Osteoblast (primary cell): Measurements from ENCODE around the gene VEZF1. TPM values are rescaled to one million over a fixed set of nuclear protein-coding genes. Genes with fewer than 3 reads are reported as not detected.

Experiments used
- DNase-seq: peaks from one replicate; pipeline ENCODE4 v3.0.0; 2011; ENCODE audit warnings: low spot score, mixed read lengths; ENCODE audit not compliant: insufficient read length; ENCODE audit errors: missing footprints
- H2AFZ ChIP-seq: 2 replicates; pipeline ENCODE4 v1.6.0; 2011; ENCODE audit warnings: mild to moderate bottlenecking, low read length
- H3K27ac ChIP-seq: 2 replicates; pipeline ENCODE4 v1.5.1; 2011; ENCODE audit warnings: mild to moderate bottlenecking, low read depth, low read length, moderate library complexity
- H3K27me3 ChIP-seq: 2 replicates; pipeline ENCODE4 v1.6.0; 2012; ENCODE audit warnings: mild to moderate bottlenecking, control low read depth, inconsistent platforms, low read length, moderate library complexity; ENCODE audit not compliant: insufficient read depth
- H3K36me3 ChIP-seq: 2 replicates; pipeline ENCODE4 v1.5.1; 2011; ENCODE audit warnings: mild to moderate bottlenecking, low read length, control low read depth, moderate library complexity; ENCODE audit not compliant: insufficient read depth
- H3K4me1 ChIP-seq: 2 replicates; pipeline ENCODE4 v1.5.1; 2011; ENCODE audit warnings: mild to moderate bottlenecking, low read length, control low read depth, moderate library complexity; ENCODE audit not compliant: insufficient read depth
- H3K4me2 ChIP-seq: 2 replicates; pipeline ENCODE4 v1.6.0; 2011; ENCODE audit warnings: mild to moderate bottlenecking, low read length; ENCODE audit not compliant: insufficient read depth
- H3K4me3 ChIP-seq: fragments of 200-600 bp; sonication (generic); 3 replicates; pipeline ENCODE4 v1.5.1; 2012; ENCODE audit warnings: mild to moderate bottlenecking, low read length, inconsistent platforms; ENCODE audit not compliant: insufficient read depth
- H3K79me2 ChIP-seq: 2 replicates; pipeline ENCODE4 v1.6.0; 2012; ENCODE audit warnings: mild to moderate bottlenecking, low read length, control low read depth, inconsistent platforms; ENCODE audit not compliant: insufficient read depth
- H3K9me3 ChIP-seq: 2 replicates; pipeline ENCODE4 v1.5.1; 2011; ENCODE audit warnings: low read depth, low read length, control low read depth
- H4K20me1 ChIP-seq: 2 replicates; pipeline ENCODE4 v1.6.0; 2012; ENCODE audit warnings: mild to moderate bottlenecking, low read length, control low read depth; ENCODE audit not compliant: insufficient read depth
- CTCF ChIP-seq: IDR thresholded peaks from 2 replicates; pipeline ENCODE4 v1.5.1; 2011; ENCODE audit warnings: mild to moderate bottlenecking, low read depth, low read length, moderate library complexity; ENCODE audit errors: extremely low read depth
- total RNA-seq: library from RNA; depleted of rRNA; stranded (reverse); fragments of >200 nt; gene quantifications from 2 replicates; pipeline ENCODE4 v1.2.3, GENCODE V29; 2012

The VEZF1 gene
- total RNA-seq, 1 donor, result 58.6 TPM

GRCh38 chr17:58002154-58002948 is 14.3 kb upstream of the VEZF1 start:
- Histone ChIP-seq H3K9me3 (no peaks in the 10 kb centered on the region), H3K27ac (no peak overlapping the region), H3K4me3 (no peak overlapping the region), H3K79me2 (peaks cover 54% of the 10 kb centered on the region), H2AFZ (no peak overlapping the region), H4K20me1 (peaks cover 58% of the 10 kb centered on the region), H3K36me3 (peaks cover 80% of the 10 kb centered on the region), H3K27me3 (no peaks in the 10 kb centered on the region), H3K4me2 (peak overlapping the region; percentile 2), H3K4me1 (peaks cover 40% of the 10 kb centered on the region)
- no peak for DNase-seq
- no peak for TF ChIP-seq CTCF

GRCh38 chr17:58001461-58002124 is 13.5 kb upstream of the VEZF1 start:
- Histone ChIP-seq H3K9me3 (no peaks in the 10 kb centered on the region), H3K79me2 (peaks cover 49% of the 10 kb centered on the region), H3K27me3 (no peaks in the 10 kb centered on the region), H3K36me3 (peaks cover 82% of the 10 kb centered on the region), H2AFZ (no peak overlapping the region), H3K4me3 (no peak overlapping the region), H3K4me1 (peaks cover 40% of the 10 kb centered on the region), H3K27ac (no peak overlapping the region), H4K20me1 (peaks cover 54% of the 10 kb centered on the region), H3K4me2 (no peak overlapping the region)
- no peak for TF ChIP-seq CTCF
- DNase-seq, result no peak

- H3K79me2 ChIP-seq, result peaks cover 29% of the 10 kb centered on the region
These were observed 11.5 kb upstream of the VEZF1 start for GRCh38 chr17:57999496-58000017.

More at GRCh38 chr17:57999496-58000017, 11.5 kb upstream of the VEZF1 start:
- peak; percentile 81 for TF ChIP-seq CTCF
- peaks cover 34% of the 10 kb centered on the region for H4K20me1 ChIP-seq
- H2AFZ ChIP-seq, result no peak overlapping the region
- H3K9me3 ChIP-seq, result no peaks in the 10 kb centered on the region
- no peak overlapping the region for H3K27ac ChIP-seq
- H3K4me1 ChIP-seq, result peaks cover 29% of the 10 kb centered on the region
- no peak overlapping the region for H3K4me2 ChIP-seq
- H3K36me3 ChIP-seq, result peaks cover 67% of the 10 kb centered on the region
- no peak for DNase-seq
- no peak overlapping the region for H3K4me3 ChIP-seq
- no peaks in the 10 kb centered on the region for H3K27me3 ChIP-seq
